Glomerular endothelial cell (primary cell): ENCODE data around the gene SDK1. TPM values are rescaled to one million over a fixed set of nuclear protein-coding genes. Genes with fewer than 3 reads are reported as not detected.
"Not testable (repeated sequence)": the region's sequence is repeated elsewhere in the genome, so short reads cannot be mapped to it uniquely, and the experiment has no call there.

Experiments
- DNase-seq: peaks from one replicate; pipeline ENCODE4 v3.0.0-alpha.2; 2011; ENCODE audit warnings: low read depth, low spot score; ENCODE audit errors: extremely low read depth
- total RNA-seq: library from RNA; depleted of rRNA; stranded (reverse); fragments of >200 nt; gene quantifications from 2 replicates; pipeline ENCODE4 v1.2.3, GENCODE V29; 2015

Gene SDK1
- total RNA-seq, 1 donor from 2014 or later = 2.3 TPM

GRCh38 chr7:4307316-4308204 lies 1006.5 kb downstream of the SDK1 start:
- DNase-seq = no peak

GRCh38 chr7:4308205-4308590 lies 1007.1 kb downstream of the SDK1 start:
- DNase-seq = no peak

- not testable (repeated sequence) for DNase-seq
These were observed 1012.9 kb downstream of the SDK1 start for GRCh38 chr7:4313911-4314310.

- not testable (repeated sequence) for DNase-seq
These were observed 1013.3 kb downstream of the SDK1 start for GRCh38 chr7:4314316-4314715.
